Kidney epithelial cell (primary cell): ENCODE results near the gene RIN3. TPM values are rescaled to one million over a fixed set of nuclear protein-coding genes. Genes with fewer than 3 reads are reported as not detected.
"Not testable (repeated sequence)": the region's sequence is repeated elsewhere in the genome, so short reads cannot be mapped to it uniquely, and the experiment has no call there.

Experiments used
- DNase-seq: peaks from one replicate; pipeline ENCODE4 v3.0.0-alpha.2; 2010; ENCODE audit warnings: low read depth
- H3K27me3 ChIP-seq: 2 replicates; pipeline ENCODE4 v1.6.0; 2011; ENCODE audit warnings: low read length; ENCODE audit not compliant: control insufficient read depth, insufficient read depth
- H3K36me3 ChIP-seq: 2 replicates; pipeline ENCODE4 v1.5.1; 2011; ENCODE audit warnings: low read length; ENCODE audit not compliant: control insufficient read depth, insufficient read depth
- H3K4me3 ChIP-seq: 2 replicates; pipeline ENCODE4 v1.5.1; 2011; ENCODE audit warnings: low read depth, mild to moderate bottlenecking, control low read depth, low read length
- CTCF ChIP-seq: IDR thresholded peaks from 2 replicates; pipeline ENCODE4 v1.5.1; 2011; ENCODE audit warnings: mild to moderate bottlenecking, moderate library complexity, low read length, control low read depth, inconsistent platforms; ENCODE audit not compliant: insufficient read depth, poor library complexity, severe bottlenecking
- total RNA-seq: library from RNA; depleted of rRNA; stranded (reverse); fragments of >200 nt; gene quantifications from 2 replicates; pipeline ENCODE4 v1.2.3, GENCODE V29; 2015

Gene RIN3
- total RNA-seq, 1 donor from 2014 or later: 6.0 TPM

GRCh38 chr14:92679246-92679645, 165.7 kb downstream of the RIN3 start:
- Histone ChIP-seq H3K27me3 (no peaks in the 10 kb centered on the region), H3K4me3 (no peak overlapping the region), H3K36me3 (no peaks in the 10 kb centered on the region)
- TF ChIP-seq CTCF: no peak
- DNase-seq: no peak

GRCh38 chr14:92680330-92680729, 166.7 kb downstream of the RIN3 start:
- H3K27me3 ChIP-seq: not testable (repeated sequence)

GRCh38 chr14:92680781-92681650, 167.4 kb downstream of the RIN3 start:
- Histone ChIP-seq H3K27me3 (no peaks in the 10 kb centered on the region), H3K36me3 (no peaks in the 10 kb centered on the region), H3K4me3 (no peak overlapping the region)
- peak; percentile 95 for TF ChIP-seq CTCF
- no peak for DNase-seq

More at GRCh38 chr14:92680330-92680729, 166.7 kb downstream of the RIN3 start:
- not testable (repeated sequence) for H3K36me3 ChIP-seq, DNase-seq, H3K4me3 ChIP-seq

GRCh38 chr14:92683041-92683440, 169.5 kb downstream of the RIN3 start:
- TF ChIP-seq CTCF: no peak
- DNase-seq: no peak
- no peak overlapping the region for H3K4me3 ChIP-seq
- no peaks in the 10 kb centered on the region for H3K36me3 ChIP-seq
- peaks cover 10% of the 10 kb centered on the region for H3K27me3 ChIP-seq

GRCh38 chr14:92684801-92685560, 171.4 kb downstream of the RIN3 start:
- Histone ChIP-seq H3K4me3 (no peak overlapping the region), H3K36me3 (no peaks in the 10 kb centered on the region), H3K27me3 (peaks cover 12% of the 10 kb centered on the region)
- no peak for DNase-seq
- no peak for TF ChIP-seq CTCF

- Histone ChIP-seq H3K4me3 (no peak overlapping the region), H3K27me3 (peaks cover 12% of the 10 kb centered on the region), H3K36me3 (no peaks in the 10 kb centered on the region)
- no peak for TF ChIP-seq CTCF
- no peak for DNase-seq
Measured at GRCh38 chr14:92685784-92686355, 172.3 kb downstream of the RIN3 start.
